Upper lobe of left lung (tissue), 6 donors: ENCODE data around the gene KIRREL2. TPM values are rescaled to one million over a fixed set of nuclear protein-coding genes. Genes with fewer than 3 reads are reported as not detected.
A peak's percentile ranks its signal among the peaks of the same experiment; 100 is the strongest.

Source experiments
- ATAC-seq, 2 donors: fragments of 200-7000 bp; cut with Tn5 transposase; one replicate each; pipeline ENCODE4 v1.9.1; 2022; ENCODE audit warnings: mild to moderate bottlenecking in 2 of 2, moderate library complexity in 2 of 2; ENCODE audit not compliant: low FRiP score in 2 of 2
- DNase-seq, 2 donors: peaks; one replicate each; pipeline ENCODE4 v3.0.0-alpha.2; 2019 to 2020
- H3K27ac ChIP-seq, 4 donors: fragments of 200-600 bp; sonication (generic); one replicate each; pipeline ENCODE4 v1.5.1; 2016 to 2019
- H3K27me3 ChIP-seq, 4 donors: fragments of 200-600 bp; sonication (generic); one replicate each; pipeline ENCODE4 v1.5.1; 2017 to 2019
- H3K36me3 ChIP-seq, 4 donors: fragments of 200-600 bp; sonication (generic); one replicate each; pipeline ENCODE4 v1.5.1; 2016 to 2019
- H3K4me1 ChIP-seq, 4 donors: fragments of 200-600 bp; sonication (generic); one replicate each; pipeline ENCODE4 v1.5.1; 2018 to 2019
- H3K4me3 ChIP-seq, 4 donors: fragments of 200-600 bp; sonication (generic); one replicate each; pipeline ENCODE4 v1.5.1; 2017 to 2019; ENCODE audit warnings: mild to moderate bottlenecking in 2 of 4, moderate library complexity in 1 of 4
- H3K9me3 ChIP-seq, 4 donors: fragments of 200-600 bp; sonication (generic); one replicate each; pipeline ENCODE4 v1.5.1; 2018 to 2019
- EP300 ChIP-seq, 4 donors: sonication (generic); formaldehyde crosslinking; IDR thresholded peaks; one replicate each; pipeline ENCODE4 v1.5.1; 2017; ENCODE audit warnings: antibody characterized with exemption in 4 of 4, control low read depth in 2 of 4
- POLR2A ChIP-seq, 4 donors: fragments of 450-650 bp; IDR thresholded peaks; one replicate each; pipeline ENCODE4 v1.5.1; 2016 to 2017; ENCODE audit warnings: antibody characterized with exemption in 4 of 4, mild to moderate bottlenecking in 2 of 4
- POLR2AphosphoS5 ChIP-seq, 2 donors: sonication (generic); formaldehyde crosslinking; IDR thresholded peaks; one replicate each; pipeline ENCODE4 v1.5.1; 2017; ENCODE audit warnings: antibody characterized with exemption in 2 of 2
- WGBS, 2 donors: methylation state at CpG; one replicate each; pipeline ENCODE4 v1.1.5; 2017 to 2018; 5-methylcytosine and 5-hydroxymethylcytosine counted together
- total RNA-seq, 6 donors: library from RNA; depleted of rRNA in 4 of 6; stranded (reverse); fragments of >200 nt in 4 of 6; gene quantifications; one replicate each; pipeline versions ENCODE4 v1.1.0 to v1.2.1, GENCODE V29; 2016 to 2021
- TF ChIP-seq, protein P1 (sequence below), 6 experiments: fragments of 450-650 bp in 4 of 6; fragments of 200-600 bp in 2 of 6; sonication (generic) in 2 of 6; IDR thresholded peaks; one replicate each; pipeline ENCODE4 v1.5.1; 2016 to 2019; ENCODE audit warnings: antibody characterized with exemption in 6 of 6
- donor health status: DM: no; HTN: no; CAD: no; lungs with moderate emphysema.
- donor health status: DM: no; HTN: yes; CAD: no; lungs with severe emphysema.

The KIRREL2 gene
- total RNA-seq, 6 donors from 2014 or later, result 0.07 TPM; not detected in 5

- TF ChIP-seq EP300 (IDR thresholded peaks at IDR 0.05) (no peak), POLR2AphosphoS5 (IDR thresholded peaks at IDR 0.05) (no peak), POLR2A (IDR thresholded peaks at IDR 0.05) (no peak)
- TF ChIP-seq, protein P1, sequence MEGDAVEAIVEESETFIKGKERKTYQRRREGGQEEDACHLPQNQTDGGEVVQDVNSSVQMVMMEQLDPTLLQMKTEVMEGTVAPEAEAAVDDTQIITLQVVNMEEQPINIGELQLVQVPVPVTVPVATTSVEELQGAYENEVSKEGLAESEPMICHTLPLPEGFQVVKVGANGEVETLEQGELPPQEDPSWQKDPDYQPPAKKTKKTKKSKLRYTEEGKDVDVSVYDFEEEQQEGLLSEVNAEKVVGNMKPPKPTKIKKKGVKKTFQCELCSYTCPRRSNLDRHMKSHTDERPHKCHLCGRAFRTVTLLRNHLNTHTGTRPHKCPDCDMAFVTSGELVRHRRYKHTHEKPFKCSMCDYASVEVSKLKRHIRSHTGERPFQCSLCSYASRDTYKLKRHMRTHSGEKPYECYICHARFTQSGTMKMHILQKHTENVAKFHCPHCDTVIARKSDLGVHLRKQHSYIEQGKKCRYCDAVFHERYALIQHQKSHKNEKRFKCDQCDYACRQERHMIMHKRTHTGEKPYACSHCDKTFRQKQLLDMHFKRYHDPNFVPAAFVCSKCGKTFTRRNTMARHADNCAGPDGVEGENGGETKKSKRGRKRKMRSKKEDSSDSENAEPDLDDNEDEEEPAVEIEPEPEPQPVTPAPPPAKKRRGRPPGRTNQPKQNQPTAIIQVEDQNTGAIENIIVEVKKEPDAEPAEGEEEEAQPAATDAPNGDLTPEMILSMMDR (IDR thresholded peaks at IDR 0.05), result no peak
- no peak overlapping the region for H3K4me3 ChIP-seq
- DNase-seq (no peak), ATAC-seq (peak in 1 of 2 donors; percentile 27)
- peaks cover 11 to 21% (median 14%) of the 10 kb centered on the region in 4 donors for H3K4me1 ChIP-seq
- WGBS, 2 donors, result 76 to 95% methylated on average over 5 to 12 of the region's 13 CpGs
- H3K27me3 ChIP-seq, result peaks cover 0 to 31% (median 12%) of the 10 kb centered on the region in 4 donors
- no peaks in the 10 kb centered on the region for H3K36me3 ChIP-seq
- peaks cover 0 to 16% (median 2%) of the 10 kb centered on the region in 4 donors for H3K9me3 ChIP-seq
- H3K27ac ChIP-seq, result no peak overlapping the region
These were observed 14.6 kb upstream of the KIRREL2 start for GRCh38 chr19:35841961-35842595.

GRCh38 chr19:35842666-35843272 is 13.9 kb upstream of the KIRREL2 start:
- H3K27me3 ChIP-seq, result peaks cover 0 to 31% (median 12%) of the 10 kb centered on the region in 4 donors
- 85 to 87% methylated on average over 4 of the region's 4 CpGs for WGBS, 2 donors
- no peak overlapping the region for H3K27ac ChIP-seq
- no peaks in the 10 kb centered on the region for H3K36me3 ChIP-seq
- DNase-seq (no peak), ATAC-seq (no peak)
- TF ChIP-seq POLR2A (IDR thresholded peaks at IDR 0.05), result no peak
- TF ChIP-seq POLR2AphosphoS5 (IDR thresholded peaks at IDR 0.05), result no peak
- H3K9me3 ChIP-seq, result peaks cover 0 to 16% (median 2%) of the 10 kb centered on the region in 4 donors
- H3K4me1 ChIP-seq, result peaks cover 11 to 21% (median 14%) of the 10 kb centered on the region in 4 donors
- H3K4me3 ChIP-seq, result no peak overlapping the region

DNA sequence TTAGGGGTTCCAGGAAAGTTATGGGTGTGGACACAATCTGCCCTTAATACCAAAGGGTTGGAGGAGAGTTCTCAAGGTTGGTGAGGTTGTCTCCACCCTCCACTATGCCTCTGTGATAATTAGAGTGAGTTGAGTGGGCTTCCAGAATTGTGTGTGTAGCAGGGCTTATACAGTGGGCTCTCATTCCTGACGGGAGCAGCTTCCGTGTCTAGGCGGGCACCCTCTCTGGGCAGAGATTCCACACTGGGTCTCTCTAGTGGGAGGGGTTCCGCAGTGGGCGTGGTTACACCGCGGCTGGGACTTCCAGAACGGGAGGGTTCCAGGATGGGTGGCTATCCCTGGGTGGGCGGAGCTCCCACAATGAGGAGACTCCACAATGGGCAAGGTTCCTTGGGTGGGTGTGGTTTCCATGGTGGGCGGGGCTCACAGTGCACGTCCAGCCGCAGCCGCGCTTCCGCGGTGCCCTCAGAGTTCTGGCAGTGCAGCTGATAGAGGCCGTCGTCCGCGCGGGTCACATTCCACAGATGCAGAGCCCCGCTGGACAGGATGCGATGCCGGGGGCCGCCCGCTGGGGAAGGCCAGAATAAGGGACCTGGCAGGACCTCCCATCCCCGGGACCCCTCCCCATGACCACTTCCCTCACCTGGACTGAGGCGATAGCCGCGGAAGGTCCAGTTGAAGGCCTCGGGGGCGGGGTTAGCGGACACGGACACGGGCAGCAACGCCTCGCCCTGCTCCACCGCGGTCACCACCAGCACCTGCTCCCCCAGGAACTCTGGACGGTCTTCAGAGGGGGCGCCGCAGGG is 12.8 kb upstream of the KIRREL2 start:
- H3K9me3 ChIP-seq, result peaks cover 0 to 6% (median 0%) of the 10 kb centered on the region in 4 donors
- no peak overlapping the region for H3K4me3 ChIP-seq
- peaks cover 0 to 35% (median 12%) of the 10 kb centered on the region in 4 donors for H3K27me3 ChIP-seq
- TF ChIP-seq POLR2AphosphoS5 (IDR thresholded peaks at IDR 0.05) (no peak), EP300 (IDR thresholded peaks at IDR 0.05) (no peak), POLR2A (IDR thresholded peaks at IDR 0.05) (no peak)
- TF ChIP-seq, protein P1 (IDR thresholded peaks at IDR 0.05), result no peak
- peaks cover 11 to 21% (median 14%) of the 10 kb centered on the region in 4 donors for H3K4me1 ChIP-seq
- H3K36me3 ChIP-seq, result no peaks in the 10 kb centered on the region
- ATAC-seq (peak in 1 of 2 donors; percentile 18), DNase-seq (peak in 1 of 2 donors; percentile 74)
- WGBS, 2 donors, result 8 to 14% methylated on average over 15 to 37 of the region's 42 CpGs
- H3K27ac ChIP-seq, result no peak overlapping the region

DNA sequence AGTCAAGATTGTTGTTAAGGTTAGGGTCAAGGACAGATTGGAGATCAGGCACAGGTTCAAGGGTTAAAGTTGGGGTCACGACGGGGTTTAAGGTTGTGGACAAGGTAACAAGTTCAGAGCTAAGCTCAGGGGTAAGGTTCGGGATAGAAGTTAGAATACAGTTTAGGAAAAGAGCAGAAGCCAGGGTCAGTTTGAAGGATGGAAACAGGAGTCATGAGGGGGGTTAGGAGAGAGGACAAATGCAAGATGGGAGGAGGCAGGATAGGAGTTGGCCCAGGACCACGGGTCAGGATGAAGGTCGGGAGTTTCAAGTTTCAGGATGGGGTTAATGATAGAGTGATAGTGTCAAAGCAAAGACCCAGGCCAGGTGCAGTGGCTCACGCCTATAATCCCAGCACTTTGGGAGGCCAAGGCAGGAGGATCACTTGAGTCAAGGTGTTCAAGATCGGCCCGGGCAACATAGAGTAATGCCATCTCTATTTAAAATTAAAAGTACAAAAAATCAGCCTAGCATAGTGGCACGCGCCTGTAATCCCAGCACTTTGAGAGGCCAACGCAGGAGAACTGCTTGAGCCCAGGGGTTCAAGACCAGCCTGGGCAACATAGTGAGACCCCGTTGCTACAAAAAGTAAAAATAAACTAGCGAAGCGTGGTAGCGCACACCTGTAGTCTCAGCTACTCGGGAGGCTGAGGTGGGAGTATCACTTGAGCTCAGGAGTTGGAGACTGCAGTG is 12.1 kb upstream of the KIRREL2 start:
- Histone ChIP-seq H3K4me3 (no peak overlapping the region), H3K9me3 (no peaks in the 10 kb centered on the region), H3K27ac (no peak overlapping the region), H3K4me1 (peaks cover 11 to 21% (median 14%) of the 10 kb centered on the region in 4 donors), H3K36me3 (no peaks in the 10 kb centered on the region), H3K27me3 (peaks cover 0 to 40% (median 12%) of the 10 kb centered on the region in 4 donors)
- 60 to 64% methylated on average over 16 of the region's 16 CpGs for WGBS, 2 donors
- ATAC-seq, result no peak
- DNase-seq, result no peak
- no peak for TF ChIP-seq EP300 (IDR thresholded peaks at IDR 0.05)
- TF ChIP-seq, protein P1 (IDR thresholded peaks at IDR 0.05), result no peak
